Astrocyte (in vitro differentiated cells and primary cell): ENCODE measurements around the gene DYNLT1.

ENCODE experiments used
- EZH2 ChIP-seq: IDR thresholded peaks from 2 replicates; pipeline ENCODE4 v1.6.1; 2012; ENCODE audit warnings: mild to moderate bottlenecking, low read length, inconsistent platforms; ENCODE audit not compliant: insufficient read depth
- TF ChIP-seq, protein P1 (sequence below): IDR thresholded peaks from 2 replicates; pipeline ENCODE4 v1.5.1; 2011; ENCODE audit warnings: low read depth, mild to moderate bottlenecking, inconsistent platforms, low read length, moderate library complexity; ENCODE audit not compliant: insufficient read depth

DNA sequence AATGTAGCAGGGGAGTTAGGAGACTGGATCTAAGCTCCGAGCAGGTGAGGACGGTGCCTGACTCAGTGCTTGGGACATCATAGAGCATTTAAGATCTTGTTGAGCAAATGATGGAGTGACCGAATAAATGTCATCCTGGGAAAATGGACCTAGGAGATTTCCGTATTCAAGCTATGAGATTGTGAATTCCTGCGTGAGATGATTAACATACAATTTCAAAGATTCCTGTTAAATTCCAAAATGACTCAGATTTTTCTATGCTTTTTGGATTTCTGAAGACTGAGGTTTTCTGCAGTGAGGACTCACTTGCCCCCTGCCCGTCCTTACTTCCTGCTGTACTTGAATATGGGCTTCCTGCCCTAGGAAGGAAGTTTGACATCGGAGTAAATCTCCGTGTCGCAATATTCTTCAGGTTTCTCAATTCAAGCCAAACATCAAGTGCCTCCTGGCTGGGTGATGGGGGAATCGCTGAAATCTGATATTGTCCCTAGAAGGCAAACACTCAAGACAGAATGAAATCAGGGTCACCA is 10.5 kb upstream of the DYNLT1 start:
- TF ChIP-seq, protein P1, sequence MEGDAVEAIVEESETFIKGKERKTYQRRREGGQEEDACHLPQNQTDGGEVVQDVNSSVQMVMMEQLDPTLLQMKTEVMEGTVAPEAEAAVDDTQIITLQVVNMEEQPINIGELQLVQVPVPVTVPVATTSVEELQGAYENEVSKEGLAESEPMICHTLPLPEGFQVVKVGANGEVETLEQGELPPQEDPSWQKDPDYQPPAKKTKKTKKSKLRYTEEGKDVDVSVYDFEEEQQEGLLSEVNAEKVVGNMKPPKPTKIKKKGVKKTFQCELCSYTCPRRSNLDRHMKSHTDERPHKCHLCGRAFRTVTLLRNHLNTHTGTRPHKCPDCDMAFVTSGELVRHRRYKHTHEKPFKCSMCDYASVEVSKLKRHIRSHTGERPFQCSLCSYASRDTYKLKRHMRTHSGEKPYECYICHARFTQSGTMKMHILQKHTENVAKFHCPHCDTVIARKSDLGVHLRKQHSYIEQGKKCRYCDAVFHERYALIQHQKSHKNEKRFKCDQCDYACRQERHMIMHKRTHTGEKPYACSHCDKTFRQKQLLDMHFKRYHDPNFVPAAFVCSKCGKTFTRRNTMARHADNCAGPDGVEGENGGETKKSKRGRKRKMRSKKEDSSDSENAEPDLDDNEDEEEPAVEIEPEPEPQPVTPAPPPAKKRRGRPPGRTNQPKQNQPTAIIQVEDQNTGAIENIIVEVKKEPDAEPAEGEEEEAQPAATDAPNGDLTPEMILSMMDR, result no peak
- no peak for TF ChIP-seq EZH2
